ENCODE measurements around the gene RNF112.

GRCh38 chr17:19362277-19363113, 48.5 kb upstream of the RNF112 start, which contains the start of gene B9D1:
- TF ChIP-seq CTCF (IDR thresholded peaks at IDR 0.05; ENCODE audit: insufficient read depth, low read depth, low read length) (peak; percentile 83), EZH2 (IDR thresholded peaks at IDR 0.05; ENCODE audit: insufficient read depth, low read length) (no peak)

Data from astrocyte (in vitro differentiated cells and primary cell).